Activated CD4-positive, CD25-positive, alpha-beta regulatory T cell treated with anti-CD3 and anti-CD28 coated beads, Interleukin-2, amount 50 U/mL, for 24 hours (primary cell): ENCODE results near the gene RECQL5.
A peak's percentile ranks its signal among the peaks of the same experiment; 100 is the strongest.
"Not testable (repeated sequence)": the region's sequence is repeated elsewhere in the genome, so short reads cannot be mapped to it uniquely, and the experiment has no call there.

Source experiments
- ATAC-seq, 2 donors: fragments of 150-1000 bp; cut with Tn5 transposase; one replicate each; pipeline ENCODE4 v1.10.0; 2021; ENCODE audit warnings: mild to moderate bottlenecking in 1 of 2, moderate library complexity in 1 of 2

Gene RECQL5

DNA sequence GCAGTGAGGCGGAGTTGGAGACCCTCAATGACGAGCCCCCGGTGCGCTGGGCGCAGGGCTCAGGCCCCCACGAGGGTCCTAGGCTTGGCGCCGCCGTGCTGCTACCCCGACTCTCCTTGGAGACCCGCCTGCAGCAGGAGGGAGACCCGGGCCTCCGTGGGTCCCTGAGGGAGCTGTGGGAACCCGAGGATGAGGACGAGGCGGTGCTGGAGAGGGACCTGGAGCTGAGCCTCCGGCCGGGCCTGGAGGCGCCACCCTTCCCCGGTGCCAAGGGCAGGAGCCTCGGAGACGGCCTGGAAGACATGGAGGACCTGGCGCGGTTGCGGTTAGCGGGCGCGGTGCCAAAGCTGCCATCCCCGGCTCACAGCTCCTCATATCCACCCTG lies 77.0 kb downstream of the RECQL5 start:
- no peak for ATAC-seq

DNA sequence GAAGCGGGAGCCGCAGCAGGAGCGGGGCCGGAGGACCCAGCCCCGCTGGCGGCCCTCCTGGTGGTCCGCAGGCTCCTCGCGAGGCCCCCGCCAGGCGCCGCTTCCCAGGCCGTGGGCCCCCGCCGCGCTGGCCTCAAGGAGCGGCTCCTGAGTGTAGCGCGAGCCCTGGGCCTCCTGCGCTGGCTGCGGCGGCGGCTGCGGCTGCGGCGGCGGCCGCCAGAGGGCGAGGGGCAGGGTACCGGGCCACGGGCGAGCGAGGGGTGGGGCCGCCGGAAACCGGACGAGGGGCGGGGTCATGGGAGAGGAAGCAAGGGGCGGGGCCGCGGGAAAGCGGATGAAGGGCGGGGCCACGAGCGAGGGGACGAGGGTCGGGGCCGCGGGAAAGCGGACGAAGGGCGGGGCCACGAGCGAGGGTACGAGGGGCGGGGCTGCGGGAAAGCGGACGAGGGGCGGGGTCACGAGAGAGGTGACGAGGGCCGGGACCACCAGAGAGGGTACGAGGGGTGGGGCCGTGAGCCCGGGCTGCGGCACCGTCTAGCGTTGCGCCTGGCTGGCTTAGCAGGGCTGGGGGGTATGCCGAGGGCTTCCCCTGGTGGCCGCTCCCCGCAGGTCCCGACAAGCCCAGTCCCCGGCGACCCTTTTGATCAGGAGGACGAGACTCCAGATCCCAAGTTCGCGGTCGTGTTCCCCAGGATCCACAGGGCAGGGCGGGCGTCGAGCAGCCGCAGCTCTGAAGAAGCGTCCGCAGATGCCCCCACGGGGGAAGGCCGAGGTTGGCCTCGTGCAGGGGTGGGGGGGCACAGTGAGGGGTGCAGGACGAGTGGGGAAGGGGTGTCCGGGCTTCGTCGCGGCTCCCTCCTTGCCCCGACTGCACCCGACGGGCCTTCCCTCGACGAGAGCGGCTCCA lies 77.7 kb downstream of the RECQL5 start:
- peak; percentile 87 to 89 for ATAC-seq

DNA sequence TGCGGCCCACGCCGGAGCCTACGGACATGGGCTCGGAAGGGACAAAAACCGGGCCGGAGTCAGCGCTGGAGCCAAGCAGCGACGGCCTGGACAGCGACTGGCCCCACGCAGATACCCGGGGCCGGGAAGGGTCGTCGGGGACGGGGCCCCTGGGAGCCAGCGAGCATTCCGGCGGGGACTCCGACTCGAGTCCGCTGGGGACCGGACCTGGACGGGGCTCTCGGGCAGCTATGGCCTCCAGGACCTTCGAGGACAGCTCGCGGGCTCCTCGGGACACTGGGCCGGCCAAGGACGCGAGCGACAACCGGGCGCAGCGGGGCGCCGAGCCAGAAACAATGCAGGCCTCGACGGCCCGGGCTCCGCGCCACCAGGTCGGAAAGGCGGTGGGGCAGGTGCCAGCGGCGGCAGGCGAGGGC lies 78.3 kb downstream of the RECQL5 start:
- peak; percentile 15 to 28 for ATAC-seq

DNA sequence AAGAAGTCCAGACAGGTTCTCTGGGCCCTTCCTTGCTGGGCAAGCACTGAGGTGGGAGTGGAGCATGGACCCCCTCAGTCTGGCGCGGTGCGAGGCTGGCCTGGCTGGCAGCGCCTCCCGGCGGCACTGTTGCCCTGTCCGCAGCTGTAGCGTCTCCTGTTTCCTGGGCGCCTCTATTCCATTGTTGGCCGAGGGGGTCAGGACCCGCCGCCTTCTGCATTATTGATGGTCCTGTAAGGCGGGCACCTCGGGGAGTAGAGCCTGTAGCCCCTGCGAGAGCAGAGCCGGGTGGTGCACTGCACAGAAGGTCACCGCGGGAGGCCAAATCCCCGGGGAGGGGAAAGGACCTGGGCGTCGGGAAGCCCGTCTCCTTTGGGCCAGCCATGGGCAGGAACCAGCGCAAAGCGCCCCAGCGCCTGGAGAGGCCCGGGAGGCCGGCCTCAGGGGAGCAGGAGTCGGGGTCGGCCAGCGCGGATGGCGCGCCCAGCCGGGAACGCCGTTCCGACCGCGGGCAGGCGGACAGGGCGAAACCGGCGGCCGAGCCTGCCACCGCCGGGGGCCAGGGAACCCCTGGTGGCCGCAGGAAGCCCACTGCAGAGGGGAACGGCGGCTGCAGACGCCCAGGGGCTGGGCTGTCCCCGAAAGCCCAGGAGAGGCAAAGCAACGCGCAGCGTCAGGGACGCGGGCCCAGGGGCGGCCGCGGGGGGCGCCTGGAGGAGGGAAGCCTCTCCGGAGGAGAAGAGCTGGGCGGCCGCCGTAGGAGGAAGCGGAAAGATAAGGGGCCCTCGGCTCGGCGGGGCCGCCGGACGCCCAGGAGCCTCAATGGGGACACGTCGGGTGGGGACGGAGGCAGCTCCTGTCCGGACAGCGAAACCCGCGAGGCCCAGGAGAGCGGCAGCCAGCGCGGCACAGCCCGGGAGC lies 79.0 kb downstream of the RECQL5 start, which contains the start of gene MYO15B:
Gene MYO15B, plus strand, starts transcription at position 126 of the 921 bp plus-strand sequence. Its CDS starts 258 bp downstream, at position 384.
- ATAC-seq: peak; percentile 46 to 57

DNA sequence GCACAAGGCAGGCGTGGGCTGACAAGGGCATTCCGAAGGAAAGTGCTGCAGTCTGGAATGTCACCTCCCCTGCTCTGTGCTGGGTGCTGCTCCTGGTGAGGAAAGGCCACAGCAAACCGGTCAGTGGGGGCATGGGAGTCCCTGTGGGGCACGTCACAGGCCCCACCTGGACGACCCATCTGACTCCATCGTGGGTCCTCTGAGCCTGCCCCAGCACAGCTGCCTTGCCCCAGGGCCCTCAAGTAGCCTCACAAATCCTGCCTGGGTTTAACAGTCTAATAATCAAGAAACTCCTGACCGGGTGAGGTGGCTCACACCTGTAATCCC lies 82.1 kb downstream of the RECQL5 start:
- no peak for ATAC-seq

DNA sequence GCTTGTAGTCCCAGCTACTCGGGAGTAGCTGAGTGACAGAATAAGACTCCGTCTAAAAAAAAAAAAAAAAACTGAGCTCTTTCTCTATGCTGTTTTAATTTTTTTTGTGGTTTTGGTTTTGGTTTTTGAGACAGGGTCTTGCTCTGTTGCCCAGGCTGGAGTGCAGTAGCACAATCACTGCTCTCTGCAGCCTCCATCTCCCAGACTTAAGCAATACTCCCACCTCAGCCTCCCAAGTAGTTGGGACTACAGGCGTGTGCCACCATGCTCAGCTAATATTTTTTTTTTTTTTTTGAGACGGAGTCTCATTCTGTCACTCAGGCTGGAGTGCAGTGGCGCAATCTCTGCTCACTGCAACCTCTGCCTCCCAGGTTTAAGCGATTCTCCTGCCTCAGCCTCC lies 83.8 kb downstream of the RECQL5 start:
- not testable (repeated sequence) for ATAC-seq

DNA sequence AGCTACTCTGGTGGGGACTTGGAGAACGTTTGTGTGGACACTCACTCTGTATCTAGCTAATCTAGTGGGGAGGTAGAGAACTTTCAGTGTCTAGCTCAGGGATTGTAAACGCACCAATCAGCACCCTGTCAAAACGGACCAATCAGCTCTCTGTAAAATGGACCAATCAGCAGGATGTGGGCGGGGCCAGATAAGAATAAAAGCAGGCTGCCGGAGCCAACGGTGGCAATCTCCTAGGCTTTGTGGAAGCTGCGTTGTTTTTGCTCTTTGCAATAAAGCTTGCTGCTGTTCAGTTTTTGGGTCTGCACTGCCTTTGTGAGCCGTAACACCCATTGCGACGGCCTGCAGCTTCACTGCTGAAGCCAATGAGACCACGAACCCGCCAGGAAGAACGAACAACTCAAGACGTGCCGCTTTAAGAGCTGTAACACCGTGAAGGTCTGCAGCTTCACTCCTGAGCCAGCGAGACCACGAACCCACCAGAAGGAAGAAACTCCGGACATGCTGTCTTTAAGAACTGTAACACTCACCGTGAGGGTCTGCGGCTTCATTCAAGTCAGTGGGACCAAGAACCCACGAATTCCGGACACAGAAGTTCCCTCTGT lies 85.7 kb downstream of the RECQL5 start:
- ATAC-seq: peak; percentile 38 to 44
